Stimulated activated CD4-positive, alpha-beta T cell treated with anti-CD3 and anti-CD28 coated beads, Interleukin-1b, Interleukin-23, amount 100 ng/mL, for 4 hours (primary cell): Measurements from ENCODE around the gene CYB5B.
A peak's percentile ranks its signal among the peaks of the same experiment; 100 is the strongest.

Source experiments
- DNase-seq, 2 donors: peaks; one replicate each; pipeline ENCODE4 v3.0.0-alpha.2; 2020; ENCODE audit warnings: low read depth in 2 of 2

CYB5B gene

GRCh38 chr16:69485816-69486215 is 61.4 kb downstream of the CYB5B start:
- DNase-seq: no peak

DNA sequence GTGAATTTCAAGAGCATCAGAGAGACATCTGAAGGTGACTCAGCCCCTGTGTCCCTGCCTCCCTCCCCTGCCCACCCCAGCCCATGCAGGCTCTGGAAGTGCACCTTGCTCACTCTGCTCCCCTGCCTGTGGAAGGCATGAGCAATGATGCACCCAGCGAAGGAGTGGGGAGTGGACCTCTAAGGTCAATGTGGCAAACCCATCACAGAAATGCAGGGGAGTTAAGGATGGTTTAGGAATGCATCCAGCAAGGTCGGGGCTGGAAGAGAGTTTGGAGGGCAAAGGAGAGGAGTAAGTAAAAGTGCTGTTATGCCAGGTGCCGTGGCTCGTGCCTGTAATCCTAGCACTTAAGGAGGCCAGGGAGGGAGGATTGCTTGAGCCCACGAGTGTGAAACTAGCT is 61.9 kb downstream of the CYB5B start:
- no peak for DNase-seq

DNA sequence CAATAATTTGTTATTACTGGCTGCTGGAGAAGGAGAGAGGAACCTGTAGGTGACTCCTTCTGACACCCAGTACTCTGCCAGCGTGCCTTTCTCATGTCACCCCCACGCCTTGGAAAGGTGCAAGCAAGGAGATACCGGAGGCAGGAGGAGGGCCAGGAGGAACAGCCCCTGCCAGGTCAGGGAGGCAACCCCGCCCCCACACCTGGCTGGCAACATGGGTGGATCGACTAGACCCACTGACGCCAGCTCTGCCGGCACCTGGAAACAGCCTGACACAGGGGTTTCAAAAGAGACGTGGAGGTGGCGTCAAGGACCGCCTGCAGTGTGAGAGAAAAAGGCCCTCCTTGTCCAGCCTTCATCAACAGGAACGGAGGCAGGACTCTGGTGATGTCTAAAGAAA is 62.3 kb downstream of the CYB5B start:
- DNase-seq: no peak

DNA sequence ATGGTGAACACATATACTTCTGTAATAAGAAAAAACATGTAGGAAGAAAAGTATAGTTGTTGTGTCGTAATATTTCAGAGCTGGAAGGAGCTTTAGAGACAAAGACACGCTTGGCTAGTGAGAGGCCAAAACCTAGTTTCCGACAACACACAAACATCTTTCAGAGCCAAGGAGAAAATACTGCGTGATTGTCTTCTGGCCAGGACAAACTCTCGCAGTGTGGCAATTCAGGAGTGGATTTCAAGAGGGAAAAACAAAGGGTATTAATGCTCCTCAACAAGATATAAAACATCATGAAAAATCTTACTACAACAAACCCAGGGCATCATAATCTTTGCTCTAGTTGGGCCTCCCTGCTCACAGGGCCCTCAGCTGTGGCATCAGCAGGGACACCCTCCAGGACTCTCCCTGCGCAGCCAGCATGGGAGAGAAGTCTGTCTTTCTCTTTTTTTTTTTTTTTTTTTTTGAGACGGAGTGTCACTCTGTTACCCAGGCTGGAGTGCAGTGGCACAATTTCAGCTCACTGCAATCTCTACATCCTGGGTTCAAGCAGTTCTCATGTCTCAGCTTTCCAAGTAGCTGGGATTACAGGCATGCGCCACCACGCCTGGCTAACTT is 66.4 kb downstream of the CYB5B start:
- DNase-seq: no peak

- DNase-seq: peak in 1 of 2 donors; percentile 18
These were observed 70.6 kb downstream of the CYB5B start for GRCh38 chr16:69494991-69495392.

GRCh38 chr16:69495821-69496220 is 71.4 kb downstream of the CYB5B start:
- no peak for DNase-seq

DNA sequence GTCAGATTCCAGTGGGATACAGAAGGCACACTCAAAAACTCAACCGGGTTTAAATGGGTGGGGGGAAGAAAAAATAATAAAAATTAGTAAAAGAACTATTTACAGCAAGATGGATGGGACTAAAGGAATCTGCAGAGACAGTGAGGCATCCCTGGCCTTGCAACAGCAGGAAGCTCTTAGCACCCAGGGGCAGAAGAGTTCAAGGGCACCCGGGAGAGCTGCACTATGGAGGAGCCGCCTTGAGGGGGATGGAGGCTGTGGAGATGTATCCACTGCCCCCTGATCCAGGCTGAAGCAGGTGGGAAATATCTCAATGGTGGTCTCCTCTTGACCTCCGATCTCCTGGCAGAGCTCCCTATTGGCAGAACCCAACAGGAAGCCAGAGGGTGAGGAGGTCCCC is 72.0 kb downstream of the CYB5B start:
- no peak for DNase-seq

DNA sequence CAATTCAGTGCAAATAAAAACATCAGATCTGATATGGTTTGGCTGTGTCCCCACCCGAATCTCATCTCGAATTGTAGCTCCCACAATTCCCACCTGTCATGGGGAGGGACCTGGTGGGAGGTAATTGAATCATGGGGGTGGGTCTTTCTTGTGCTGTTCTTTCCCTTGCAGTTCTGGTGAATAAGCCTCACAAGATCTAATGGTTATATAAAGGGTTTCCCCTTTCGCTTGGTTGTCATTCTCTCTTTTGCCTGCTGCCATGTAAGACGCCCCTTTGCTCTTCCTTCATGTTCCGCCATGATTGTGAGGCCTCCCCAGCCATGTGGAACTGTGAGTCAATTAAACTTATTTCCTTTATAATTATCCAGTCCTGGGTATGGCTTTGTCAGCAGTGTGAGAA is 72.5 kb downstream of the CYB5B start:
- no peak for DNase-seq

- no peak for DNase-seq
These were observed 73.6 kb downstream of the CYB5B start for GRCh38 chr16:69497876-69498596.

DNA sequence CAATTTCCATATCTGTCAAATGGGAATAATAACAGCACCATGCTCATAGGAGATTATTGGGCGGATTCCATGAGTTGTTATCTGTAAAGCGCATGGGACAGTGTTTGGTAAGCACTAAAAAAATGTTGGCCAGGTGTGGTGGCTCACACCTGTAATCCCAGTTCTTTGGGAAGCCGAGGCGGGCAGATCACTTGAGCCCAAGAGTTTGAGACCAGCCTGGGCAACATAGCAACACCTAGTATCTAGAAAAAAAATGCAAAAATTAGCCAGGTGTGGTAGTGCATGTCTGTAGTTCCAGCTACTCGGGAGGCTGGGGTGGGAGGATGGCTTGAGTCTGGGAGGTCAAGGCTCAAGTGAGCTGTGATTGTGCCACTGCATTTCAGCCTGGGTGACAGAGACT is 74.5 kb downstream of the CYB5B start:
- DNase-seq: no peak

DNA sequence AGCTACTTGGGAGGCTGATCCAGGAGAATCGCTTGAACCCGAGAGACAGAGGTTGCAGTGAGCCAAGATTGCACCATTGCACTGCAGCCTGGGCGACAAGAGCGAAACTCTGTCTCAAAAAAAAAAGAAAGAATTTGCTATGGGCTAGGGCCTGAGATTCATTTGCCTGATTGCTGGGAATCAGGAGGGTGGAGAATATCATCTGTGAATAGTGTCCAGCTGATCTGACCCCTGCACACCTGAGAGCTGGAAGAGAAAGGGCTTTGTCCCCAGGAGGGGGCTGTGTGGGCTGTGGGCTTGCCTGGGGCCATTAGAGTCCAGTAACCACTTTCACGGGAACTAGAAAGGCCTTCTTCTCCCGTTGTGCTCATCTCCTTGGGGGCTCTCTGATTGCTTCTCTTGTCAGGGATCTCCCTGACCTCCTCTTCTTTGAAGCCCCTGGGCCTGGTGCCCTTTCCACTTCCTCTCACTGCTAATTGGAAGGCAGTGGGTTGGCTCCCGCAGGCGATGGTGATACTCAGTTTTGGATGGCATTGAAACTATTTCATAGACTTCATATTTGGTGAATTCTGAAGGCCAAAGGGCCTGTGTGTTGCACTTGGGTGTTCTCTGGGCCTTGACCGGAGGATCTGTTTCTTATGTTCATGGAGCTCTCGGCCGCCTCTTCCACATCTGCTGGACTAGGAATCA is 75.3 kb downstream of the CYB5B start:
- DNase-seq: no peak

DNA sequence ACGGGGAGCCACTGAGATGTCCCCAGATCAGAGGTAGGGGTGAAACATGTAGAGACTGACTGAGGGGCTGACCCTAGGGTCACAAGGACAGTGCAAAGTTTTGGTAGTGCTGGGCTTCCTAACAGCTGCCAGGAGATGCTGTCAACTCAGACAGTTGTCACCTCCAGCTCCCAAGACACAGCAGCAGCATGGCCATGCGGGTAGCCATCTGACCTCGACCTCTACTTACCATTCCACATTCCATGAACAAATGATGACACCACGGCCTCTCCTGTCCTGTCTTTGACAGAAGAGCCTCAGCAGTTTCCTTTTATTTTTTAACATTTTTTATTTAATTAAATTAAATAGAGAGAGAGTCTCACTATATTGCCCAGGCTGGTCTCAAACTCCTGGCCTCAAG is 76.1 kb downstream of the CYB5B start:
- DNase-seq: no peak

GRCh38 chr16:69501956-69502745 is 77.7 kb downstream of the CYB5B start:
- no peak for DNase-seq

- no peak for DNase-seq
These were observed 78.8 kb downstream of the CYB5B start for GRCh38 chr16:69503244-69503643.

GRCh38 chr16:69508033-69508755 is 83.8 kb downstream of the CYB5B start:
- no peak for DNase-seq

- DNase-seq: no peak
These were observed 84.7 kb downstream of the CYB5B start for GRCh38 chr16:69509125-69509524.

DNA sequence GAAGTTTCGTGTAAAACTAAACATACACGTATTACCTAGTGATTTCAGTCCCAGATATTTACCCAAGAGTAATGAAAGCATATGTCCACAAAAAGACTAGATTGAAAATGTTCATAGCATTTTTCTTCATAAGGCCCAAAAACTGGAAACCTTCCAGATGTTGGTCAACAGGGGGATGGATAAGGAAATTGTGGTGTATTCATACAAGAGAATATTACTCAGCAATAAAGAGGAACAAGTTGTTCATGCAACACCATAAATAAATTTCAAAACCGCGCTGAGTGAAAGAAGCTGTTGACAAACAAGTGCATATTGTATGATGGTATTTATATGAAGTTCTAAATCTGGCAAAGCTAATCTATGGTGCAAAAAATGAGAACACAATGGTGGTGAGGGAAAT is 87.2 kb downstream of the CYB5B start:
- no peak for DNase-seq

- DNase-seq: no peak
These were observed 89.0 kb downstream of the CYB5B start for GRCh38 chr16:69513180-69513966.

GRCh38 chr16:69514356-69514755 is 89.9 kb downstream of the CYB5B start:
- no peak for DNase-seq
